IPS-15b (cell line): ENCODE data around the gene CCDC178.
"Not testable (repeated sequence)": the region's sequence is repeated elsewhere in the genome, so short reads cannot be mapped to it uniquely, and the experiment has no call there.

ENCODE experiments used
- H3K27me3 ChIP-seq: one replicate; pipeline ENCODE4 v1.6.1; 2013; ENCODE audit warnings: low read length; ENCODE audit not compliant: control insufficient read depth, insufficient read depth
- H3K36me3 ChIP-seq: one replicate; pipeline ENCODE4 v1.6.1; 2013; ENCODE audit warnings: low read length; ENCODE audit not compliant: control insufficient read depth, insufficient read depth
- H3K4me1 ChIP-seq: one replicate; pipeline ENCODE4 v1.6.1; 2013; ENCODE audit warnings: mild to moderate bottlenecking, low read length; ENCODE audit not compliant: control insufficient read depth, insufficient read depth
- H3K4me3 ChIP-seq: one replicate; pipeline ENCODE4 v1.5.1; 2013; ENCODE audit warnings: low read depth, low read length
- H3K9ac ChIP-seq: one replicate; pipeline ENCODE4 v1.6.1; 2013; ENCODE audit warnings: low read depth, mild to moderate bottlenecking, low read length
- H3K9me3 ChIP-seq: one replicate; pipeline ENCODE4 v1.6.1; 2013; ENCODE audit warnings: mild to moderate bottlenecking, low read length; ENCODE audit not compliant: control insufficient read depth, insufficient read depth

The CCDC178 gene

DNA sequence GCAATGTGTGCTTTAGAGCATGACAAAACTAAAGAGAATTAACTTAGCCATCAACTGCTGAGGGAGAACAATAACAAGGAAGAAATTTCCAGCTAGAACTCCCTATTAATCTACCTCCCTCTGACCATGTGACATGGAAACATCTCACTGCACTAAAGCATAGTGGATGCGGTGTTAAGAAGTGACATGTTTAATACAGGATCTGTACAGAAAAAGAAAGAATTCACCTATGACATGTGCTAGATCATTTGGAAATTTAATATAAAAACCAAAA, 465.4 kb downstream of the CCDC178 start:
- H3K4me3 ChIP-seq = no peak overlapping the region
- H3K36me3 ChIP-seq = no peaks in the 10 kb centered on the region
- H3K9me3 ChIP-seq = no peaks in the 10 kb centered on the region
- no peak overlapping the region for H3K9ac ChIP-seq
- H3K4me1 ChIP-seq = no peaks in the 10 kb centered on the region
- no peaks in the 10 kb centered on the region for H3K27me3 ChIP-seq

DNA sequence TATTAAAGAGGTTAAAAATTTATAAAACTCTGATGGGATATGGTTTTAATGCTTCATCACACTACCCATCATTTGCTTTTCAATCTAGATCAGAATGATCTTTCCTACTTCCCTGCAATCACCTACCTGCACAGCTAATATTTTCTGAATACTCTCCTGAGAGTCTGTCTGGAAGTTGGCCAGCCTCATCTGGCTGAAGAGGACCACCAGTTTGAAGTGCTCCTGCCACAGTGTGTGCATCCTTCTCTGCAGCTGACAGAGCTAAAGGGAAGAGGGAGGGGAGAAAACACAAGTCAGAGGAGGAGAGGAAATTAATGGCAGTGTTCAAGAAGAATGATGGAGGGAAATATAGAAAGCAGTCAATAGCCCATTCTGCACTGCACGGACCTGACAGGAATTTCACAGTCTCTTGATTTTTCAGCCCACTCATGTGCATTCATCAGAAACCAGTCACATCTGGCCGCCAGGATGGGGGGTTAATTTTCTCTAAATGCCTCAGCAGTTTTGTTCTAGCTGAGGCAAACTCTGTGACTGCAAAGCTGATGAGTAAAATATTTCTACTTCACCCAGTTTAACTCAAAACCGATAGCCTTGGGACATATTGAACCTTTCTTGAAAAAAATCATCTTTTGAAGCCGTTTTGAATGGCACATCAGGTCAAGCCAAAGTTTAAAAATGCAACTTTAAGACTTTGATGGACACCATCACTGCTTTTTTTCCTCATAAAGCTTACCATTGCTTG, 465.9 kb downstream of the CCDC178 start:
- no peaks in the 10 kb centered on the region for H3K27me3 ChIP-seq
- no peak overlapping the region for H3K9ac ChIP-seq
- no peak overlapping the region for H3K4me3 ChIP-seq
- no peaks in the 10 kb centered on the region for H3K9me3 ChIP-seq
- no peaks in the 10 kb centered on the region for H3K36me3 ChIP-seq
- no peaks in the 10 kb centered on the region for H3K4me1 ChIP-seq

DNA sequence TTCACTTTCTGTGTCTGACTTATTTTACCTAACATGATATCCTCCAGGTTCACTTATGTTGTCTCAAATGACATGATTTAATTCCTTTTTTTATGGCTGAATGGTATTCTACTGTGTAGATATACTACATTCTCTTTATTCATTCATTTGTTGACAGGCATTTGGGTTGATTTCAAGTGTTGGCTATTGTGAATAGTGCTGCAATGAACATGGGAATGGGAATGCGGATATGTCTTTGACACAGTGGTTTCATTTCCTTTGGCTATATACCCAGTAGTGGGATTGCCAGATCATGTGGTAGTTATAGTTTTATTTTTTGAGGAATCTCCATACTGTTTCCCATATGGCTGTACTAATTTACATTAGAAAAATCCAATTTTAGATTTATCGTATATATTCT, 472.3 kb downstream of the CCDC178 start:
- no peak overlapping the region for H3K4me3 ChIP-seq
- no peaks in the 10 kb centered on the region for H3K9me3 ChIP-seq
- no peak overlapping the region for H3K9ac ChIP-seq
- no peaks in the 10 kb centered on the region for H3K36me3 ChIP-seq
- no peaks in the 10 kb centered on the region for H3K27me3 ChIP-seq
- no peaks in the 10 kb centered on the region for H3K4me1 ChIP-seq

DNA sequence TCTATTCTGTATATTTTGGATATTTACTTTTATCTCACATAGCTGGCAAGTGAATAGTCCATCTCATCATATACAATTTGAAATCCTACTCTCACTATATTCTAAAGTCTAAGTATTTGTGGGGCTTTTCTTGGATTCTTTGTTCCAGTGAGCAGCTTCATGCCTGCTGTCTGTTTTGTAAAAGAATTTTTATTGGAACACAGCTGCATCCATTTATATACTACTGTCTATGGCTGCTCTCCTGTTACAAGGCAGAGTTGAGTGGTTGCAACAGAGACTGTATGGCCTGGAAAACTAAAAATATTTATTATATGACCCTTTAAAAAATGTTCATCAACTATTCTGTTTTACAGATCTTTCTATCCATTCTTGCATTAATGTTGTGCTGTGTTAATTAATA, 474.4 kb downstream of the CCDC178 start:
- Histone ChIP-seq H3K9ac (no peak overlapping the region), H3K4me1 (no peaks in the 10 kb centered on the region), H3K36me3 (no peaks in the 10 kb centered on the region), H3K9me3 (no peaks in the 10 kb centered on the region), H3K4me3 (no peak overlapping the region), H3K27me3 (no peaks in the 10 kb centered on the region)

DNA sequence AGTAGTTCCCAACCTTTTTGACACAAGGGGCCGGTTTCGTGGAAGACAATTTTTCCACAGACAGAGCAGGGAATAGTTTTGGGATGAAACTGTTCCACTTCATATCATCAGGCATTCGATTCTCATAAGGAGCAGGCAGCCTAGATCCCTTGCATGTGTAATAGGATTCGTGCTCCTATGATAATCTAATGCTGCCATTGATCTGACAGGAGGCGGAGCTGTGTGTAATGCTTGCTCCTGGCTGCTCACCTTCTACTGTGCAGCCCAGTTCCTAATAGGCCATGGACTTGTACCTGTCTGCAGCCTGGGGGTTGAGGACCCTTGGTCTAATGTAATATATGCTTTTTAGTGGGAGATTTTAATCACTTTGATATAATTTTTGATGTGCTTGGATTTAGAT, 479.0 kb downstream of the CCDC178 start:
- Histone ChIP-seq H3K9me3 (no peaks in the 10 kb centered on the region), H3K36me3 (no peaks in the 10 kb centered on the region), H3K4me3 (no peak overlapping the region), H3K9ac (no peak overlapping the region), H3K4me1 (no peaks in the 10 kb centered on the region), H3K27me3 (no peaks in the 10 kb centered on the region)

DNA sequence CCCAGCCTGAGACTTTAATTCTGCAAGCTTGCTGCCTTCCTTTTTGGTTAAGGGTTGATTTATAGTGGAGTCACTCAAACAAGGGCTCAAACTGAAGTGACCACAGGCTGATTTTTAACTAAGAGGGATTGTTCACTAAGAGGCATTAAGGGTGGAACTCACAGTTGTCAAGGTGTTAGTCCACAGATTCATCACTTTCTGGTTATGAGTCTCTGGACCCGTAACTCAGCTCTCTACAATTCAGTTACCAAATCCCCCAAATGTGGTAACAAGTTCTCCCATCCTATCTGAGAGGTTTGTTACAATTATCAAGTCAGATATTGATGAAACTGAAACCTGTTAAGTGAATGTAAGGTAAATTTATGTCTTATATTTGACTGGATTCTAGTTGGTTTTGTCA, 481.8 kb downstream of the CCDC178 start:
- H3K4me3 ChIP-seq = no peak overlapping the region
- H3K9me3 ChIP-seq = no peaks in the 10 kb centered on the region
- H3K27me3 ChIP-seq = no peaks in the 10 kb centered on the region
- no peaks in the 10 kb centered on the region for H3K4me1 ChIP-seq
- no peaks in the 10 kb centered on the region for H3K36me3 ChIP-seq
- no peak overlapping the region for H3K9ac ChIP-seq

DNA sequence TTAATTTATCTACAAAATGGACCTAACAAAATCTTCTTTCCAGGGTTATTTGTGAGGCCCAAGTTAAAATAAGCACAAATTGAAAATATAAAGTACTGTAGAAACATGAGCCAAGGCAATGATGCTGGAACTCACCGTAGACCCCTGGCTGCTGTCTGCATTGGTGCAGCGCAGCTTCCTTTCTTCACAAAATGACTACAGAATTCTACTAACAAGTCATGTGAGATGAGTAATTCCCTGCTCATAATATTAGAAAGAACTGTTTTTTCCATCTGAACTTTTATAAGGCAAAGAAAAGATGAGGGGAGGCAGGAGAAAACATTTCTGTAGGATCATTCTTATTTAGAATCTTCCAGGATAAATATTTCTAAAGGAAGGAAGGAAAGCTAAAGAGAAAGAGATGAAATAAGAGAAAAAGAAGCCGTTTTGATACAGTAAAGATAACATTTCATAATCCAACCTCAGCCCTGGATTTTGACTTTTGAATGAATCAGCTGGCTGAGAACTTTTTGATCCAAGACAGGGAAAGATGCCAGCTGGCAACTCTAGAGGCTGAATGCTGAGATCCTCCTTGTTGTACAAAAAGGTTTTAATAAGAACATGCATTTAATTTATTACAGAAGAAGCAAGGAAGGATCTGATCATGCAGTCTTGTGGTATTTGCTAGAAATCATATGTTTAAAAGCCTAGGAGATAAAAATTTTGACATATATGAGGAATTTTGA, 483.8 kb downstream of the CCDC178 start:
- Histone ChIP-seq H3K9me3 (peaks cover 5% of the 10 kb centered on the region), H3K4me1 (no peaks in the 10 kb centered on the region), H3K27me3 (no peaks in the 10 kb centered on the region), H3K9ac (no peak overlapping the region), H3K4me3 (no peak overlapping the region), H3K36me3 (no peaks in the 10 kb centered on the region)

DNA sequence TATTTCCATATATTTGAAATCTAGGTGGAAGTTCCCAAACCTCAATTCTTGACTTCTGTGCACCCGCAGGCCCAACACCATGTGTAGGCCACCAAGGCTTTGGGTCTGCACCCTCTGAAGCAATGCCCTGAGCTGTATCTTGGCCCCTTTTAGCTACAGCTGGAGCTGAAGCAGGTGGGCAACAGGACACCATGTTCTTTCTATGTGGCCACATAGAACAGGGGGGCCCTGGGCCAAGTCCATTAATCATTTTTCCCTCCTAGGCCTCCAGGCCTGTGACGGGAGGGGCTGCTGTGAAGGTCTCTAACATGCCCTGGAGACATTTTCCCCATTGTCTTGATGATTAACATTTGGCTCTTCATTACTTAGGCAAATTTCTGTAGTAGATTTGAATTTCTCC, 488.2 kb downstream of the CCDC178 start:
- not testable (repeated sequence) for H3K4me3 ChIP-seq, H3K4me1 ChIP-seq, H3K9me3 ChIP-seq, H3K9ac ChIP-seq, H3K27me3 ChIP-seq, H3K36me3 ChIP-seq

DNA sequence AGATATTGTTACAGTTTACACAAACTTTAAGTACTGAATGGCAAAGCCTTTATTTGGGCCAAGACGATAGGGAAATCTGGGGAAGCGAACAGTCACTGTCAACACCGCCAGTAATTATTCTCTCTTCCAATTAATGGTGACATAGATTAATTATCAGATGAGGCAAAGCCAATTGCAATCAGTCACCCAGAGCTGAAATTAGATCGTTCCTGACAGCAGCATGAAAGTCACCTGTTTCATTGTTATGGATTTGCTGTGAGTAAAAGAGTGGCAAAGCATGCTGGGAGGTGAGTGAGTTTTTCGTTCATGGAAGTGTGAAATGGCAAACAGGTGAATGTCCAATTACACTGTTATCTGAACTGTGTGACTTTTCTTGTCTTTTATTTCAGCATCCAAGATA, 502.9 kb downstream of the CCDC178 start:
- Histone ChIP-seq H3K4me1 (no peaks in the 10 kb centered on the region), H3K9ac (no peak overlapping the region), H3K4me3 (no peak overlapping the region), H3K9me3 (no peaks in the 10 kb centered on the region), H3K27me3 (no peaks in the 10 kb centered on the region), H3K36me3 (no peaks in the 10 kb centered on the region)

DNA sequence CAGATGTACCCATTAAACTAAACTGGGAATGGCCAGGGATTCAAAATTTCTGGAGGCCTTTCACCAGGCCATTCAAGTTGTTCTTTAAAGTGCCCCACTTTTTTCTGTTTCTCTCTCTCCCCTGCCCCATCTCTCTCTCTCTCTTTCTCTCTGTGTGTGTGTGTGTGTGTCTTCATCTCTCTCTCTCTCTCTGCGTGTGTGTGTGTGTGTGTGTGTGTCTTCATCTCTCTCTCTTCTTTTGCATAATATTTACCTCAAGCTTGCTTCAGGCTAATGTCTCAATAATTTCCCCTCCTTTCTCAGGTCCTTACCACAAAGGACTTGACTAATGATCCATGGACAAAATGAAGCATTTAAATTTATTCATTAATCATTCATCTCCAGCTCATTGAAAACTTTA, 503.5 kb downstream of the CCDC178 start:
- Histone ChIP-seq H3K4me3 (no peak overlapping the region), H3K9me3 (no peaks in the 10 kb centered on the region), H3K27me3 (no peaks in the 10 kb centered on the region), H3K4me1 (no peaks in the 10 kb centered on the region), H3K36me3 (no peaks in the 10 kb centered on the region), H3K9ac (no peak overlapping the region)

DNA sequence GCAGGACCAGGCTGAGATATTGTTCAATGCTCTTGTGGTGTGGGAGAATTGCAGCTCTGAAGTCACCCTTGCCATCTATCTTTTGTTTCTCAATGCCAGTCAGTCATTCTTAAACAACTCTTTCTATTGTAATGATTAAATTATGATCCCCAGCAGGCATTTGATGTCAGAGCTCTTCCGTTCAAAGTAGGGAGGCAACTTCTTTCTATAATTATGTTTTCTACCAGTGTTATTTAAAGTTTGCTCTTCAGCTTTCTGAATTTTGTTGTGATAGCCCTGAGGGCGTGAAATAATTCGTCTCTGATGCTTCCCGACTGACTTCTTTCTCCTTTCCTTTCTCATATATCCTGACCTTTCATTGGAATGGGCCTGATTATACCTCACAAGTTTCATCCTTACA, 506.3 kb downstream of the CCDC178 start:
- Histone ChIP-seq H3K36me3 (no peaks in the 10 kb centered on the region), H3K4me1 (no peaks in the 10 kb centered on the region), H3K27me3 (no peaks in the 10 kb centered on the region), H3K9ac (no peak overlapping the region), H3K9me3 (no peaks in the 10 kb centered on the region), H3K4me3 (no peak overlapping the region)

DNA sequence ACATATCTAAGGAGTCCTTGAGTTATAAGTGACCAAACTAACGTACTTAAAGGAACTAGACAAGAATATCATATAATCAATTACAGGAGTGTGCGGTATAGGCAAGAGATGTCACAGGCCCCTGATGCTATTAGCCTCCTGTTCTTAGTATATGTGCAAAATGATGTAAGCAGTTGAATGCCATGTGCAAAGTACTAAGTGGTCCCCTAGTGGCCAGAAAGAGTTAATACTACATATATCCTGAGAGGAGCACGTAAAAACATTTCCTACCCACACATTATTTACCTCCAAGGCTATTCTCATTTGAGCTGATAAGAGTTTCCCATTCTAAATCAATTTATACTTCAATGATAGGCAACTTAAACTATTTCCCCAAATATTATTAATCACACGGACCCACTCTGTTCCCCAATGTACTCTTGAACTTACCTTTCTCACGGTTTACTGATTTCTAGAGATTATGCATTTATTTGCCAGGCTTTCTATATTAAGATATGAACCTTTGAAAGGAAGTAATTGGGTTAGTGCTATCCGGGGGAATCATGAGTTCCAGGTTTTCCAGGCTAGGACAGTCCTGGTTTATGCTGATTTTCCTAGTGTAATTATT, 509.7 kb downstream of the CCDC178 start:
- no peak overlapping the region for H3K4me3 ChIP-seq
- H3K9ac ChIP-seq = no peak overlapping the region
- H3K36me3 ChIP-seq = no peaks in the 10 kb centered on the region

More for the DNA sequence above, 509.7 kb downstream of the CCDC178 start:
- H3K9me3 ChIP-seq = no peaks in the 10 kb centered on the region
- no peaks in the 10 kb centered on the region for H3K27me3 ChIP-seq
- H3K4me1 ChIP-seq = no peaks in the 10 kb centered on the region
